T47D (cell line): Measurements from ENCODE around the gene E4F1.

Experiments
- DNase-seq, 2 experiments: peaks; one replicate each; pipeline versions ENCODE4 v3.0.0 to v3.0.0-alpha.2; 2011 to 2012; ENCODE audit warnings: low read depth in 1 of 2, low spot score in 1 of 2
- JUND ChIP-seq: IDR thresholded peaks from 2 replicates; pipeline ENCODE4 v1.6.1; 2012; ENCODE audit warnings: low read depth
- in situ Hi-C: cut with HindIII; loops from 2 replicates; pipeline ENCODE4 v1.10.0; 2016; ENCODE audit warnings: low sequenced_read_pairs, low pct_unique_long_range_greater_than_20kb

Gene E4F1

GRCh38 chr16:2204416-2205103 is 18.8 kb upstream of the E4F1 start:
- in situ Hi-C loops, result no loop called here
- no peak for DNase-seq
- TF ChIP-seq JUND, result no peak

GRCh38 chr16:2205104-2205966 is 18.1 kb upstream of the E4F1 start, which contains the start of gene MLST8:
Gene MLST8, plus strand, starts transcription at chr16:2205454. Its CDS starts 632 bp downstream, at chr16:2206086.
- peak; percentile 92 to 98 for DNase-seq
- TF ChIP-seq JUND, result no peak
- in situ Hi-C loops, result no loop called here

GRCh38 chr16:2205967-2206313 is 17.5 kb upstream of the E4F1 start:
- TF ChIP-seq JUND, result no peak
- in situ Hi-C loops, result no loop called here
- no peak for DNase-seq

GRCh38 chr16:2206420-2206779 is 17.0 kb upstream of the E4F1 start:
- in situ Hi-C loops, result no loop called here
- no peak for DNase-seq
- TF ChIP-seq JUND, result no peak

- in situ Hi-C loops, result no loop called here
- no peak for TF ChIP-seq JUND
- DNase-seq, result no peak
Measured at GRCh38 chr16:2206780-2207433, 16.5 kb upstream of the E4F1 start.

GRCh38 chr16:2207872-2208271 is 15.5 kb upstream of the E4F1 start:
- in situ Hi-C loops, result no loop called here
- no peak for TF ChIP-seq JUND
- DNase-seq, result no peak

DNA sequence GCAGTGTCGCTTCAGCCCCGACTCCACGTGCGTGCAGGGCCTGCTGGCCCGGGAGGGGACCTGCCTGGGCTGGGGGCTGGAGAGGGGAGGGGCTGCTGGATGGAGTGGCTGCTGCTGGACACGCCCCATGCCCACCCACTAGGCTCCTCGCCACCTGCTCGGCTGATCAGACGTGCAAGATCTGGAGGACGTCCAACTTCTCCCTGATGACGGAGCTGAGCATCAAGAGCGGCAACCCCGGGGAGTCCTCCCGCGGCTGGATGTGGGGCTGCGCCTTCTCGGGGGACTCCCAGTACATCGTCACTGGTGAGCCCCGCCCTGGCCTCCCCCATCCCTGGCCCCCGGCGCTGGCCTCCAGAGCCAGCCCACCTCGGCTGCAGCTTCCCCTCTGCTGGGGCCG is 15.1 kb upstream of the E4F1 start:
- in situ Hi-C loops, result no loop called here
- DNase-seq, result no peak
- TF ChIP-seq JUND, result no peak

DNA sequence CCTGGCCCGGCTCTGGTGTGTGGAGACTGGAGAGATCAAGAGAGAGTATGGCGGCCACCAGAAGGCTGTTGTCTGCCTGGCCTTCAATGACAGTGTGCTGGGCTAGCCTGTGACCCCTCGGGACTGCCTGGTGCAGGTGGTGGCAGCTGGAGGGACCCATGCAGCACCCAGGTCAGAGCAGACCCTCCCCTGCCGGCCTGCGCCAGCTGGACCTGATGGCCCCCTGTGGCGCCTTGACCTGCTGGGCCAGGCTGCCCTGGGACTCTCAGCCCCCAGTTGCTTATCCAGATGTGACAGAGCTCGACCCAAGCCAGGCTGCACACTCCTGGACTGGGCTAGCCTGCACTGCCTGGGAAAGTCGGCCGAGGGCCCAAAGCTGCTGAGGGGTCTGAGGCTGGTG is 14.6 kb upstream of the E4F1 start:
- DNase-seq, result no peak
- TF ChIP-seq JUND, result no peak

GRCh38 chr16:2209258-2210008 is 14.0 kb upstream of the E4F1 start:
- DNase-seq, result no peak
- TF ChIP-seq JUND, result no peak
- in situ Hi-C loops, result no loop called here

More for the DNA sequence above, 14.6 kb upstream of the E4F1 start:
- in situ Hi-C loops, result no loop called here

GRCh38 chr16:2210009-2210332 is 13.4 kb upstream of the E4F1 start:
- in situ Hi-C loops, result no loop called here
- no peak for DNase-seq
- TF ChIP-seq JUND, result no peak

GRCh38 chr16:2210386-2211365 is 12.7 kb upstream of the E4F1 start, which contains the start of gene BRICD5:
Gene BRICD5, minus strand, starts transcription at chr16:2210863. Its CDS starts 30 bp downstream, at chr16:2210833.
- no peak for DNase-seq
- TF ChIP-seq JUND, result no peak
- in situ Hi-C loops, result no loop called here
